ENCODE results near the gene LIF.
A peak's percentile ranks its signal among the peaks of the same experiment; 100 is the strongest.

The LIF gene

GRCh38 chr22:30254314-30254713 lies 7.8 kb upstream of the LIF start:
- no peak for DNase-seq (ENCODE audit: low read depth in 1 of 2, low spot score in 1 of 2)
- Histone ChIP-seq H3K27me3 (ENCODE audit: insufficient read depth, poor library complexity, severe bottlenecking) (no peaks in the 10 kb centered on the region), H3K27ac (replicated peaks) (no peak overlapping the region), H3K4me3 (replicated peaks; ENCODE audit: insufficient read depth, low read length) (no peak overlapping the region)
- no peak for TF ChIP-seq POLR2AphosphoS5 (IDR thresholded peaks at IDR 0.05; ENCODE audit: low read depth)
- TF ChIP-seq CTCF (IDR thresholded peaks at IDR 0.05; ENCODE audit: insufficient read depth, low read length), result no peak
- TF ChIP-seq SPI1 (IDR thresholded peaks at IDR 0.05; ENCODE audit: borderline replicate concordance, low read depth), result no peak
- TF ChIP-seq REST (IDR thresholded peaks at IDR 0.05; ENCODE audit: insufficient replicate concordance, low read depth), result no peak

- H3K27ac ChIP-seq (replicated peaks), result peak overlapping the region; percentile 55
- H3K4me3 ChIP-seq (replicated peaks; ENCODE audit: insufficient read depth, low read length), result no peak overlapping the region
- no peak for TF ChIP-seq GABPA (IDR thresholded peaks at IDR 0.05; ENCODE audit: low read depth)
- TF ChIP-seq SPI1 (IDR thresholded peaks at IDR 0.05; ENCODE audit: borderline replicate concordance, low read depth), result no peak
- no peak for TF ChIP-seq POLR2AphosphoS5 (IDR thresholded peaks at IDR 0.05; ENCODE audit: low read depth)
- no peak for TF ChIP-seq REST (IDR thresholded peaks at IDR 0.05; ENCODE audit: insufficient replicate concordance, low read depth)
- TF ChIP-seq CTCF (IDR thresholded peaks at IDR 0.05; ENCODE audit: insufficient read depth, low read length), result no peak
- H3K27me3 ChIP-seq (ENCODE audit: insufficient read depth, poor library complexity, severe bottlenecking), result no peaks in the 10 kb centered on the region
- DNase-seq (ENCODE audit: low read depth in 1 of 2, low spot score in 1 of 2), result no peak
These were observed 6.8 kb upstream of the LIF start for GRCh38 chr22:30253205-30253852.

GRCh38 chr22:30252411-30253204 lies 6.0 kb upstream of the LIF start:
- H3K4me3 ChIP-seq (replicated peaks; ENCODE audit: insufficient read depth, low read length), result no peak overlapping the region
- peak in 1 of 2 experiments; percentile 78 for DNase-seq (ENCODE audit: low read depth in 1 of 2, low spot score in 1 of 2)
- peak overlapping the region; percentile 55 for H3K27ac ChIP-seq (replicated peaks)
- TF ChIP-seq CTCF (IDR thresholded peaks at IDR 0.05; ENCODE audit: insufficient read depth, low read length) (no peak), SPI1 (IDR thresholded peaks at IDR 0.05; ENCODE audit: borderline replicate concordance, low read depth) (peak; percentile 93)
- peaks cover 2% of the 10 kb centered on the region for H3K27me3 ChIP-seq (ENCODE audit: insufficient read depth, poor library complexity, severe bottlenecking)
